Measurements from ENCODE around the gene NECTIN2.
"Not testable (repeated sequence)": the region's sequence is repeated elsewhere in the genome, so short reads cannot be mapped to it uniquely, and the experiment has no call there.

Gene NECTIN2

GRCh38 chr19:44850641-44851109 is 4.6 kb downstream of the NECTIN2 start:
- DNase-seq (ENCODE audit: low spot score), result no peak

DNA sequence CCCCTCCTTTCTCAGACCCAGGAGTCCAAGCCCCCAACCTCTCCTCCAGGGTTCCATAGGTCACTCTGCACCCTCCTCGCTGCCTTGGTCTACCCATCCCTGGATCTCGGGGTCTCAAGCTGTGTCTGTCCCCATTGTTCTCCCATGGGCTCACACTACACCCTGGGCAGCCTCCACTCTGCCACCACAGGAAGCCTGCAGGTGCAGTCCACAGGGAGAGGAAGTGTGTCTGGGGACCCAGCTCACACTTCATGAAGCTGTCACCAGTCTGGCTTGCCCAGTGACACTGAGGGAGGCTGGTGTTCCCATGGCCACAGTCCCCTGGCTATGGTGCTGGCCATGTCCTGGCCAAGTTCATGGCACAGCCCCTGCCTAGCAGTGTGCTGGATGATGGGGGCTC is 5.3 kb downstream of the NECTIN2 start:
- DNase-seq (ENCODE audit: low spot score), result no peak

GRCh38 chr19:44855606-44856005 is 9.5 kb downstream of the NECTIN2 start:
- no peak for DNase-seq (ENCODE audit: low spot score)

DNA sequence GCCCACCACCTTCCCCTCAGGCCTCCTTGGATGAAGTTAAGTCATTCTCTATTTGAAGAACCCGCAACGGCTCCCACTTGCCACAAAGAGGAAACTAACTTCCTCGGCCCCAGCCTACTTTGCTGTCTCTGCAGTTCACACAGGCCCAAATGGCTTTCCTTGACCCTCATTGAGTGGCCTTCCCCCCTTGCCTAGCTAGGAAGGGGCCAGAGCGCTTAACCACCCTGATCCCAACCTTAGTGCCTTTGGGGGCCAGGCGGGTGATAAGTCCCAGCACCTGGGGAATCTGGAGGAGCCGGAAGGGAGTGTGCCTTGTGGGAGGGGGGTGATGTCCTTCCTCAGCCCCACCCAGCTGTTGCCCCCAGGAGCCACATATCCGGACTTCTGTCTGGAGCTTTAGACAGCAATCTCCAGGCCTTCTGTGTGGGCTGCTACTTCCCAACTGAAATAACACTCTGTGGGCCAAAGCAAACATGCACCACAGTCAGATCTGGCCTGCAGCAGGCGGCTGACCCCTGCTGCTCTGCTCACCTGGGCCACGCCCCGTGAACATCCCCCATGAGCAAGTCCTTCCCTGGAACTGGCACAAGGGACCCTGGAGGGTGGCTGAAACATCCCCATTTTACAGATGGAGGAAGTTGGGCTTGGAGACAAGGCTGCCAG is 10.5 kb downstream of the NECTIN2 start:
- no peak for DNase-seq (ENCODE audit: low spot score)

DNA sequence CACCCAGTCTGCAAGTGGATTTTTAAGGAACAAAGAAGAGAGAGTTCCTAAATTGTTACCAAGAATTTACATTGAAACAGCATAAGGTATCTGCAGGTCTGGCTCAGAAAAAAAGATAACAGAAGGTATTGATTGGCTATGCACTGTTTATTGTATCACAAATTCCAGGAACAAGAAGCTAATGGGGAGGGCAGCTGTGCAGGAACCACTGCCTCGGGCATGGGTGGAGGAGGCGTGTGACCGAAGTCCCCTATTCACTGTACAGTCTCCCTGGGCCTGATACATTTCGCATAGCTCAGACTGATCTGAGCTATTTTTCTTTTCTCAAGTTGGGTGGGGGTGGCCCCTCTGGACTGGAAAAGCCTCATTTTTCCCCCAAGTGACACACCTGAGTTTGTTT is 11.7 kb downstream of the NECTIN2 start:
- no peak for DNase-seq (ENCODE audit: low spot score)

- DNase-seq (ENCODE audit: low spot score), result not testable (repeated sequence)
Measured at GRCh38 chr19:44861576-44861975, 15.5 kb downstream of the NECTIN2 start.

- DNase-seq (ENCODE audit: low spot score), result no peak
Measured at GRCh38 chr19:44863990-44864389, 17.9 kb downstream of the NECTIN2 start.

GRCh38 chr19:44865196-44865767 is 19.2 kb downstream of the NECTIN2 start:
- DNase-seq (ENCODE audit: low spot score), result no peak

- no peak for DNase-seq (ENCODE audit: low spot score)
Measured at GRCh38 chr19:44866664-44867063, 20.6 kb downstream of the NECTIN2 start.

- no peak for DNase-seq (ENCODE audit: low spot score)
Measured at GRCh38 chr19:44867578-44867977, 21.5 kb downstream of the NECTIN2 start.

DNA sequence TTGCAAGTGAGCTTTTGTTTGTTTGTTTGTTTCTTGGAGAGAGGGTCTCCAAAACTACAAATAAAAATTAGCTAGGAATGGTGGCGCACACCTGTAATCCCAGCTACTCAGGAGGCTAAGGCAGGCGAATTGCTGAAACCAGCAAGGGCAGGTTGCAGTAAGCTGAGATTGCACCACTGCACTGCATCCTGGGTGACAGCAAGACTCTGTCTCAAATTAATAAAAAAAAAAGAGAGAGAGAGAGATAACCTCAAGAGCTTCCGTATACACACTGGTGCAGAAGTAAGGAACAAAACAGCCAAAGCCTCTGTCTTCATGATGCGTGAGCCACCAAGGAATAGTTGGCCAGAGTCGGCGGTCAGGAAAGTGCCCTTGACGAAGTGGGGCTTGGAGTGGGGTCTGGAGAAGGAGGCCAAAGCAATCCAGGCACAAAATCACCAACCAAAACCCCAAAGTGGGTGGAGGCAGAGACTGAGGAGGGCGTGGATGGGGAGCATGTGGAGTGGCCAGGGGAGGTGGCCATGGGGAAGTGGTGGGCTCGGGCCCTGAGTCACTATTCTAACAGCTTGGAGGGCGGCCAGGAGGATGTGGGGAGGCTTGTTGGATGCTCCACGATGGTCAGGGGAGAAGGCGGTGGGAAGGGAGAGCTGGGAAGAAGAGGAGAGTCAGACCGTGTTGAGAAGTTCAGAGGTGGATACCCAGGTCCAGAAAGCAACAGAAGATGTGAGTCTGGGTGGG is 23.8 kb downstream of the NECTIN2 start:
- no peak for DNase-seq (ENCODE audit: low spot score)

DNA sequence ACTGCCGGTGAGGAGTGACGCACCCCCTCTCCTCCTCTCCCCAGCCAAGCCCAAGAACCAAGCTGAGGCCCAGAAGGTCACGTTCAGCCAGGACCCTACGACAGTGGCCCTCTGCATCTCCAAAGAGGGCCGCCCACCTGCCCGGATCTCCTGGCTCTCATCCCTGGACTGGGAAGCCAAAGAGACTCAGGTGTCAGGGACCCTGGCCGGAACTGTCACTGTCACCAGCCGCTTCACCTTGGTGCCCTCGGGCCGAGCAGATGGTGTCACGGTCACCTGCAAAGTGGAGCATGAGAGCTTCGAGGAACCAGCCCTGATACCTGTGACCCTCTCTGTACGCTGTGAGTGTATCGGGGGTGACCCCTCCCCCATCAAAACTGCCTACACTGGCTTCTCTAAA is 25.7 kb downstream of the NECTIN2 start:
- DNase-seq (ENCODE audit: low spot score), result no peak

GRCh38 chr19:44872661-44873060 is 26.6 kb downstream of the NECTIN2 start:
- DNase-seq (ENCODE audit: low spot score), result no peak

DNA sequence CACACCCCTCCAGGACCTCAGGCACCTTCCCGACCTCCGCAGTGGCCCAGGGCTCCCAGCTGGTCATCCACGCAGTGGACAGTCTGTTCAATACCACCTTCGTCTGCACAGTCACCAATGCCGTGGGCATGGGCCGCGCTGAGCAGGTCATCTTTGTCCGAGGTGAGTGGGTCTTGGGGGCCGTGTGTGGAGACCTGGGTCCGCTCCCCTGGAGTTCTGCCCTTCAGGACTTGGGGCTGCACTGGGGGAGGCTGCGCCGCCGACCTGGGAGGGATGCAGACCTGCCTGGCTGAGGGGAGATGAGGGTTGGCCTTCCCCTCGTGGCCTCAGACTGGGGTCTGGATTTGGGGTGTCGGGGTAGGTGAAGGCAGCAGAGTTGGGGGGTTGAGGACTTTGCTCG is 28.2 kb downstream of the NECTIN2 start:
- DNase-seq (ENCODE audit: low spot score), result no peak

GRCh38 chr19:44875666-44876451 is 29.8 kb downstream of the NECTIN2 start:
- no peak for DNase-seq (ENCODE audit: low spot score)

- no peak for DNase-seq (ENCODE audit: low spot score)
Measured at GRCh38 chr19:44876930-44877535, 30.9 kb downstream of the NECTIN2 start.

DNA sequence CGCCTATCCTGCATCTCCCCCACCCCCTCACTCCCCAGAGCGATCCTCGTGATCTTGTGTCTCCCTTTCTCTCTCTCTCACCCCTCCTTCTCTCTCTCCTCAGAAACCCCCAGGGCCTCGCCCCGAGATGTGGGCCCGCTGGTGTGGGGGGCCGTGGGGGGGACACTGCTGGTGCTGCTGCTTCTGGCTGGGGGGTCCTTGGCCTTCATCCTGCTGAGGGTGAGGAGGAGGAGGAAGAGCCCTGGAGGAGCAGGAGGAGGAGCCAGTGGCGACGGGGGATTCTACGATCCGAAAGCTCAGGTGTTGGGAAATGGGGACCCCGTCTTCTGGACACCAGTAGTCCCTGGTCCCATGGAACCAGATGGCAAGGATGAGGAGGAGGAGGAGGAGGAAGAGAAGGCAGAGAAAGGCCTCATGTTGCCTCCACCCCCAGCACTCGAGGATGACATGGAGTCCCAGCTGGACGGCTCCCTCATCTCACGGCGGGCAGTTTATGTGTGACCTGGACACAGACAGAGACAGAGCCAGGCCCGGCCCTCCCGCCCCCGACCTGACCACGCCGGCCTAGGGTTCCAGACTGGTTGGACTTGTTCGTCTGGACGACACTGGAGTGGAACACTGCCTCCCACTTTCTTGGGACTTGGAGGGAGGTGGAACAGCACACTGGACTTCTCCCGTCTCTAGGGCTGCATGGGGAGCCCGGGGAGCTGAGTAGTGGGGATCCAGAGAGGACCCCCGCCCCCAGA is 32.2 kb downstream of the NECTIN2 start:
- DNase-seq (ENCODE audit: low spot score), result no peak

GRCh38 chr19:44879309-44880065 is 33.4 kb downstream of the NECTIN2 start:
- no peak for DNase-seq (ENCODE audit: low spot score)

DNA sequence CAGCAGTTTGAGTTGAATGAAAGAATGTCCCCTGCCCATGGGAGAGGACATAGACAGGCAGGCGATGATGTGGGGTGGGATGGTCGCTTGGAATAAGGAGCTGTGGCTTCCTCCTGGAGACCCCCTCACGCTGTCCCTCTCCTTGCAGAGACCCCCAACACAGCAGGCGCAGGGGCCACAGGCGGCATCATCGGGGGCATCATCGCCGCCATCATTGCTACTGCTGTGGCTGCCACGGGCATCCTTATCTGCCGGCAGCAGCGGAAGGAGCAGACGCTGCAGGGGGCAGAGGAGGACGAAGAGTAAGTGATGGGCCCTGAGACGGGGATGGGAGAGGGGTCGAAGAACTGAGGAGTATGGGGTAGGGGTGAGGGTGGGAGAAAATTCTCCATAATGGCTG is 36.0 kb downstream of the NECTIN2 start:
- no peak for DNase-seq (ENCODE audit: low spot score)
